SK-N-SH treated with all-trans-retinoic acid at 6 μM for 48 hours (cell line): ENCODE results near the gene LAMB4.

ENCODE experiments used
- ATAC-seq: fragments of 200-7000 bp; cut with Tn5 transposase; 3 replicates; pipeline ENCODE4 v1.9.1; 2020; ENCODE audit warnings: mild to moderate bottlenecking, moderate library complexity
- ARNTL ChIP-seq: fragments of 450-650 bp; formaldehyde crosslinking; IDR thresholded peaks from 2 replicates; pipeline ENCODE4 v1.5.0; 2020; ENCODE audit warnings: low read depth, mild to moderate bottlenecking, moderate library complexity, borderline replicate concordance
- BACH2 ChIP-seq: fragments of 250-450 bp; sonication (Bioruptor Pico); IDR thresholded peaks from 2 replicates; pipeline ENCODE4 v1.9.0; 2021; ENCODE audit warnings: mild to moderate bottlenecking, borderline replicate concordance
- CREB5 ChIP-seq: fragments of 250-450 bp; sonication (Bioruptor Pico); IDR thresholded peaks from 2 replicates; pipeline ENCODE4 v1.5.1; 2020; ENCODE audit warnings: low read depth, mild to moderate bottlenecking, moderate library complexity
- CSRNP3 ChIP-seq: fragments of 250-450 bp; sonication (Bioruptor Pico); IDR thresholded peaks from 2 replicates; pipeline ENCODE4 v1.5.1; 2021; ENCODE audit warnings: mild to moderate bottlenecking, moderate library complexity
- ESRRG ChIP-seq: fragments of 250-450 bp; sonication (Bioruptor Pico); IDR thresholded peaks from 2 replicates; pipeline ENCODE4 v1.6.1; 2021; ENCODE audit warnings: mild to moderate bottlenecking
- GLIS3 ChIP-seq: fragments of 250-450 bp; sonication (Bioruptor Pico); IDR thresholded peaks from 2 replicates; pipeline ENCODE4 v1.5.0; 2020; ENCODE audit warnings: mild to moderate bottlenecking, moderate library complexity
- ISL1 ChIP-seq: fragments of 250-450 bp; sonication (Bioruptor Pico); IDR thresholded peaks from 2 replicates; pipeline ENCODE4 v2.1.2; 2022; ENCODE audit warnings: mild to moderate bottlenecking, moderate library complexity
- OSR1 ChIP-seq: fragments of 250-450 bp; sonication (Bioruptor Pico); IDR thresholded peaks from 2 replicates; pipeline ENCODE4 v1.8.0; 2022; ENCODE audit warnings: moderate library complexity, mild to moderate bottlenecking, inconsistent platforms
- PATZ1 ChIP-seq: fragments of 250-450 bp; sonication (Bioruptor Pico); IDR thresholded peaks from 2 replicates; pipeline ENCODE4 v1.8.0; 2020; ENCODE audit warnings: mild to moderate bottlenecking, moderate library complexity, borderline replicate concordance
- POU6F1 ChIP-seq: fragments of 250-450 bp; sonication (Bioruptor Pico); IDR thresholded peaks from 2 replicates; pipeline ENCODE4 v1.8.0; 2021; ENCODE audit warnings: low read depth, mild to moderate bottlenecking, moderate library complexity, borderline replicate concordance
- PPARA ChIP-seq: fragments of 250-450 bp; sonication (Bioruptor Pico); IDR thresholded peaks from 2 replicates; pipeline ENCODE4 v1.5.0; 2020; ENCODE audit warnings: mild to moderate bottlenecking, borderline replicate concordance
- RARB ChIP-seq: fragments of 250-450 bp; sonication (Bioruptor Pico); IDR thresholded peaks from 2 replicates; pipeline ENCODE4 v1.8.0; 2021; ENCODE audit warnings: mild to moderate bottlenecking, moderate library complexity
- SNAI2 ChIP-seq: fragments of 250-450 bp; sonication (Bioruptor Pico); IDR thresholded peaks from 2 replicates; pipeline ENCODE4 v1.5.0; 2020; ENCODE audit warnings: mild to moderate bottlenecking, moderate library complexity
- TCF4 ChIP-seq: fragments of 250-450 bp; sonication (Bioruptor Pico); IDR thresholded peaks from 2 replicates; pipeline ENCODE4 v1.8.0; 2021; ENCODE audit warnings: mild to moderate bottlenecking, moderate library complexity, borderline replicate concordance
- TOX ChIP-seq: fragments of 250-450 bp; sonication (Bioruptor Pico); IDR thresholded peaks from 2 replicates; pipeline ENCODE4 v1.8.0; 2021; ENCODE audit warnings: mild to moderate bottlenecking, moderate library complexity, borderline replicate concordance
- ZC3H10 ChIP-seq: fragments of 250-450 bp; sonication (Bioruptor Pico); IDR thresholded peaks from 2 replicates; pipeline ENCODE4 v1.5.1; 2021; ENCODE audit warnings: mild to moderate bottlenecking, moderate library complexity
- ZFP3 ChIP-seq: fragments of 250-450 bp; sonication (Bioruptor Pico); IDR thresholded peaks from 2 replicates; pipeline ENCODE4 v1.5.0; 2020; ENCODE audit warnings: mild to moderate bottlenecking, moderate library complexity
- ZNF565 ChIP-seq: fragments of 450-650 bp; formaldehyde crosslinking; conservative IDR thresholded peaks from 2 replicates; pipeline ENCODE4 v1.5.0; 2020; ENCODE audit warnings: low read depth, mild to moderate bottlenecking, moderate library complexity
- ZNF70 ChIP-seq: fragments of 450-650 bp; formaldehyde crosslinking; IDR thresholded peaks from 2 replicates; pipeline ENCODE4 v1.5.0; 2020; ENCODE audit warnings: mild to moderate bottlenecking, moderate library complexity
- ZNF8 ChIP-seq: fragments of 450-650 bp; formaldehyde crosslinking; IDR thresholded peaks from 2 replicates; pipeline ENCODE4 v1.5.0; 2020; ENCODE audit warnings: mild to moderate bottlenecking, moderate library complexity
- TF ChIP-seq, protein P1 (sequence below): fragments of 250-450 bp; sonication (Bioruptor Pico); IDR thresholded peaks from 2 replicates; pipeline ENCODE4 v1.5.0; 2020; ENCODE audit warnings: mild to moderate bottlenecking, moderate library complexity

The LAMB4 gene

DNA sequence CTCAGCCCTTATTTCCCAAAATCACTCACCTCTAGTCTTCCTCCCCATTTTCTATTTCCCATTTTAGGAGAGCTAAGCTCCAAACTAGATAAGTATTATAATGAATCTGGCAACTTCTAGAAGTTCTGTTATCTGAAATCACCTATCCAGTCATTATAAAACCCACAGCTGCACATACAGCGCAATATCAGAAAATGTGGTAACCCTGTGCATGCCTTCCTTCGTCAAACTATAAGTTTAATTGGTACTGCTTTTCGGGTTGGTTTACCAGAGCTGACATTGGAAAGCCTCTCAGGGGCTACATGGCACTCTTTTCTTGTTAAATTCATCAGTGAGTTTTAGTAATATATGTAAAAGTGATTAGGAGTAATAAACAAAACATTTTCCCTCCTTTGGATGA is 1.6 kb downstream of the LAMB4 start:
- TF ChIP-seq PATZ1 (CRISPR knock-in tag), result no peak
- TF ChIP-seq, protein P1, sequence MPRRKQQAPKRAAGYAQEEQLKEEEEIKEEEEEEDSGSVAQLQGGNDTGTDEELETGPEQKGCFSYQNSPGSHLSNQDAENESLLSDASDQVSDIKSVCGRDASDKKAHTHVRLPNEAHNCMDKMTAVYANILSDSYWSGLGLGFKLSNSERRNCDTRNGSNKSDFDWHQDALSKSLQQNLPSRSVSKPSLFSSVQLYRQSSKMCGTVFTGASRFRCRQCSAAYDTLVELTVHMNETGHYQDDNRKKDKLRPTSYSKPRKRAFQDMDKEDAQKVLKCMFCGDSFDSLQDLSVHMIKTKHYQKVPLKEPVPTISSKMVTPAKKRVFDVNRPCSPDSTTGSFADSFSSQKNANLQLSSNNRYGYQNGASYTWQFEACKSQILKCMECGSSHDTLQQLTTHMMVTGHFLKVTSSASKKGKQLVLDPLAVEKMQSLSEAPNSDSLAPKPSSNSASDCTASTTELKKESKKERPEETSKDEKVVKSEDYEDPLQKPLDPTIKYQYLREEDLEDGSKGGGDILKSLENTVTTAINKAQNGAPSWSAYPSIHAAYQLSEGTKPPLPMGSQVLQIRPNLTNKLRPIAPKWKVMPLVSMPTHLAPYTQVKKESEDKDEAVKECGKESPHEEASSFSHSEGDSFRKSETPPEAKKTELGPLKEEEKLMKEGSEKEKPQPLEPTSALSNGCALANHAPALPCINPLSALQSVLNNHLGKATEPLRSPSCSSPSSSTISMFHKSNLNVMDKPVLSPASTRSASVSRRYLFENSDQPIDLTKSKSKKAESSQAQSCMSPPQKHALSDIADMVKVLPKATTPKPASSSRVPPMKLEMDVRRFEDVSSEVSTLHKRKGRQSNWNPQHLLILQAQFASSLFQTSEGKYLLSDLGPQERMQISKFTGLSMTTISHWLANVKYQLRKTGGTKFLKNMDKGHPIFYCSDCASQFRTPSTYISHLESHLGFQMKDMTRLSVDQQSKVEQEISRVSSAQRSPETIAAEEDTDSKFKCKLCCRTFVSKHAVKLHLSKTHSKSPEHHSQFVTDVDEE, result no peak
- no peak for TF ChIP-seq ZNF8
- no peak for TF ChIP-seq ZNF565 (CRISPR knock-in tag)
- no peak for ATAC-seq

DNA sequence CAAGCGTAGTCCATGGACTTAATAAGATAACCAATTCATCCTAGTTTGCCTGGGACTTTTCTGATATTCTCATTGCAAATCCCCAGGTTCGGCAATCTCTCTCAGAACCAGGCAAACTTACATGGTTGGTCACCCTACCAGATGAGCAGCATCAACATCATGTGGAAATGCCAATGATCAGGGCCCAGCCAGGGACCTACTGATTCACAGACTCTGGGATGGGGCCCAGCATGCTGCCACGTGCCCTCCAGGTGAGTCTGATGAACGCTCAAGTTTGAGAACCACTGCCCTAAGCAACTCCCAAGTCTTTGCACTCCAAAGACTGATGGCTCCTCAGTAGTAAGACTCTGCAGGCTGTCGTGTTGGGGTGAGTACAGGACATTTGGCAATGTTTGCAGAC is 2.7 kb downstream of the LAMB4 start:
- ATAC-seq, result no peak
- TF ChIP-seq TOX (CRISPR knock-in tag), result no peak
- no peak for TF ChIP-seq CSRNP3
- no peak for TF ChIP-seq OSR1 (CRISPR knock-in tag)
- no peak for TF ChIP-seq ARNTL (CRISPR knock-in tag)
- TF ChIP-seq PATZ1 (CRISPR knock-in tag), result no peak
- TF ChIP-seq TCF4, result no peak
- TF ChIP-seq BACH2 (CRISPR knock-in tag), result no peak
- no peak for TF ChIP-seq RARB (CRISPR knock-in tag)
- TF ChIP-seq ZNF565 (CRISPR knock-in tag), result no peak
- no peak for TF ChIP-seq POU6F1
- no peak for TF ChIP-seq ISL1 (CRISPR knock-in tag)
- TF ChIP-seq ZFP3 (CRISPR knock-in tag), result no peak
- TF ChIP-seq CREB5 (CRISPR knock-in tag), result no peak
- no peak for TF ChIP-seq ZC3H10 (CRISPR knock-in tag)
- TF ChIP-seq, all 23 proteins: peak for 0

- no peak for ATAC-seq
Observed at GRCh38 chr7:108124820-108125219, 5.3 kb downstream of the LAMB4 start.

More at GRCh38 chr7:108124820-108125219, 5.3 kb downstream of the LAMB4 start:
- TF ChIP-seq ZNF70 (CRISPR knock-in tag), result no peak
- no peak for TF ChIP-seq SNAI2 (CRISPR knock-in tag)
- TF ChIP-seq CREB5 (CRISPR knock-in tag), result no peak
- no peak for TF ChIP-seq TCF4
- TF ChIP-seq PATZ1 (CRISPR knock-in tag), result no peak
- TF ChIP-seq ZC3H10 (CRISPR knock-in tag), result no peak
- no peak for TF ChIP-seq GLIS3 (CRISPR knock-in tag)
- no peak for TF ChIP-seq RARB (CRISPR knock-in tag)
- no peak for TF ChIP-seq TOX (CRISPR knock-in tag)
- TF ChIP-seq CSRNP3, result no peak
- TF ChIP-seq BACH2 (CRISPR knock-in tag), result no peak
- TF ChIP-seq ESRRG (CRISPR knock-in tag), result no peak
- no peak for TF ChIP-seq ZNF565 (CRISPR knock-in tag)
- no peak for TF ChIP-seq PPARA (CRISPR knock-in tag)
- TF ChIP-seq OSR1 (CRISPR knock-in tag), result no peak
- TF ChIP-seq ISL1 (CRISPR knock-in tag), result no peak
- TF ChIP-seq, all 23 proteins: peak for 0
